ENCODE results near the gene PARM1.

The PARM1 gene

GRCh38 chr4:74930162-74930561, 2.8 kb upstream of the PARM1 start:
- Histone ChIP-seq H3K9ac (ENCODE audit: low read length) (no peak overlapping the region), H3K27me3 (ENCODE audit: low read length) (no peaks in the 10 kb centered on the region), H3K79me2 (ENCODE audit: insufficient read depth, low read length) (peaks cover 19% of the 10 kb centered on the region), H4K20me1 (ENCODE audit: low read depth, low read length) (no peaks in the 10 kb centered on the region), H2AFZ (ENCODE audit: low read depth, low read length, severe bottlenecking) (no peak overlapping the region), H3K9me2 (replicated peaks; ENCODE audit: insufficient read depth, low read length) (no peaks in the 10 kb centered on the region), H3K4me3 (ENCODE audit: insufficient read depth, low read length, poor library complexity, severe bottlenecking) (no peak overlapping the region), H3K27ac (ENCODE audit: low read depth, low read length) (no peak overlapping the region), H3F3A (ENCODE audit: insufficient read depth) (0 out of 2 replicates have a peak, but pooled peaks cover 2% of the 10 kb centered on the region), H3K4me2 (ENCODE audit: low read depth, low read length, poor library complexity, severe bottlenecking) (peak overlapping the region; percentile 28), H3K36me3 (ENCODE audit: low read length) (no peaks in the 10 kb centered on the region), H3K9me3 (ENCODE audit: insufficient read depth, low read length) (no peaks in the 10 kb centered on the region)
- TF ChIP-seq, protein P1, sequence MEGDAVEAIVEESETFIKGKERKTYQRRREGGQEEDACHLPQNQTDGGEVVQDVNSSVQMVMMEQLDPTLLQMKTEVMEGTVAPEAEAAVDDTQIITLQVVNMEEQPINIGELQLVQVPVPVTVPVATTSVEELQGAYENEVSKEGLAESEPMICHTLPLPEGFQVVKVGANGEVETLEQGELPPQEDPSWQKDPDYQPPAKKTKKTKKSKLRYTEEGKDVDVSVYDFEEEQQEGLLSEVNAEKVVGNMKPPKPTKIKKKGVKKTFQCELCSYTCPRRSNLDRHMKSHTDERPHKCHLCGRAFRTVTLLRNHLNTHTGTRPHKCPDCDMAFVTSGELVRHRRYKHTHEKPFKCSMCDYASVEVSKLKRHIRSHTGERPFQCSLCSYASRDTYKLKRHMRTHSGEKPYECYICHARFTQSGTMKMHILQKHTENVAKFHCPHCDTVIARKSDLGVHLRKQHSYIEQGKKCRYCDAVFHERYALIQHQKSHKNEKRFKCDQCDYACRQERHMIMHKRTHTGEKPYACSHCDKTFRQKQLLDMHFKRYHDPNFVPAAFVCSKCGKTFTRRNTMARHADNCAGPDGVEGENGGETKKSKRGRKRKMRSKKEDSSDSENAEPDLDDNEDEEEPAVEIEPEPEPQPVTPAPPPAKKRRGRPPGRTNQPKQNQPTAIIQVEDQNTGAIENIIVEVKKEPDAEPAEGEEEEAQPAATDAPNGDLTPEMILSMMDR (IDR thresholded peaks at IDR 0.05; ENCODE audit: insufficient read depth, low read length, poor library complexity, severe bottlenecking), result no peak
- TF ChIP-seq EZH2phosphoT487 (conservative IDR thresholded peaks at IDR 0.05; ENCODE audit: low read length), result no peak

DNA sequence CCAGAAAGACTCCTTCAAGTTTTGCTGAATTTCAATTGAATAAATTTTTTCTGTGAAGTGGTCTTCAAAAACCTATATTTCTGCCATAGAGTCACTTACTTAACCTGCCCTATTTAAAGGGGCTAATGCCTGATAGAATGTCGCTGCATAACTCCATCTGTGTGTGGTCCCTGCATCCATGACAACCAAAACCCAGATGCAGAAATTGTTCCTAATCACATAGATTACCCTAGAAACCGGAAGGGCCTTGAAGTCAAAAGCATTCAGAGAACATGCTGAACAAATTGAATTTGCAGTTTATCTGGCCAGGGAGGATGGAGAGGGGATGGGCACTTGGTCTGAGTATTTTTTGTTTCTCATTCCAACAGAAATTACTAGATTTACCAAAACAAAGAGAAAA, 1.5 kb upstream of the PARM1 start:
- Histone ChIP-seq H3K36me3 (ENCODE audit: low read length) (no peaks in the 10 kb centered on the region), H3K9me2 (replicated peaks; ENCODE audit: insufficient read depth, low read length) (no peaks in the 10 kb centered on the region), H4K20me1 (ENCODE audit: low read depth, low read length) (no peaks in the 10 kb centered on the region), H3K27me3 (ENCODE audit: low read length) (no peaks in the 10 kb centered on the region), H3K4me2 (ENCODE audit: low read depth, low read length, poor library complexity, severe bottlenecking) (no peak overlapping the region), H3K4me3 (ENCODE audit: insufficient read depth, low read length, poor library complexity, severe bottlenecking) (no peak overlapping the region), H3K79me2 (ENCODE audit: insufficient read depth, low read length) (peaks cover 29% of the 10 kb centered on the region), H3F3A (ENCODE audit: insufficient read depth) (0 out of 2 replicates have a peak, but pooled peaks cover 2% of the 10 kb centered on the region), H3K27ac (ENCODE audit: low read depth, low read length) (no peak overlapping the region), H3K9ac (ENCODE audit: low read length) (no peak overlapping the region), H3K9me3 (ENCODE audit: insufficient read depth, low read length) (no peaks in the 10 kb centered on the region), H2AFZ (ENCODE audit: low read depth, low read length, severe bottlenecking) (no peak overlapping the region)
- no peak for TF ChIP-seq EZH2phosphoT487 (conservative IDR thresholded peaks at IDR 0.05; ENCODE audit: low read length)
- TF ChIP-seq, protein P1 (IDR thresholded peaks at IDR 0.05; ENCODE audit: insufficient read depth, low read length, poor library complexity, severe bottlenecking), result no peak

DNA sequence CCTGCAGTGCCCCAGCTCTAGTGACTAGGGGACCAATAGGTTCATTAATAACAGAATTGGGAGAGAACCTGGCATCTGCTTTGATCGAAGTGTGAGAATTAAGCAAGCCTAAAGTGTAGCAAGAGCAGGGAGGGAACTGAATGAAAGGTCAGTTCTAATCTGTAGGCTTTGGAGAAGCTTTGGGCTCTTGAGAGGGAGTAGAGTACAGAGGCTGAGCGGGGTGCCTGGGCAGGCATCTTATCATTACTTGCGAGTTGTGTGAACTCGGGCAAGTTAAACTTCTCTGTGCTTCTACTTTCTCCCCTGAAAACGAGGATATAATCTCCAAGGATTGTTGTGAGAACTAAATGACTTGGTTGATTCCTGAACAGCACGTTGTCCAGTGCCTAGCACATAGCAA, 906 bp upstream of the PARM1 start:
- no peak for TF ChIP-seq EZH2phosphoT487 (conservative IDR thresholded peaks at IDR 0.05; ENCODE audit: low read length)
- TF ChIP-seq, protein P1 (IDR thresholded peaks at IDR 0.05; ENCODE audit: insufficient read depth, low read length, poor library complexity, severe bottlenecking), result no peak
- Histone ChIP-seq H2AFZ (ENCODE audit: low read depth, low read length, severe bottlenecking) (no peak overlapping the region), H3K9me3 (ENCODE audit: insufficient read depth, low read length) (no peaks in the 10 kb centered on the region), H3K4me2 (ENCODE audit: low read depth, low read length, poor library complexity, severe bottlenecking) (no peak overlapping the region), H3F3A (ENCODE audit: insufficient read depth) (0 out of 2 replicates have a peak, but pooled peaks cover 2% of the 10 kb centered on the region), H3K36me3 (ENCODE audit: low read length) (no peaks in the 10 kb centered on the region), H3K27me3 (ENCODE audit: low read length) (no peaks in the 10 kb centered on the region), H3K9ac (ENCODE audit: low read length) (no peak overlapping the region), H3K27ac (ENCODE audit: low read depth, low read length) (no peak overlapping the region), H3K4me3 (ENCODE audit: insufficient read depth, low read length, poor library complexity, severe bottlenecking) (no peak overlapping the region), H4K20me1 (ENCODE audit: low read depth, low read length) (no peaks in the 10 kb centered on the region), H3K9me2 (replicated peaks; ENCODE audit: insufficient read depth, low read length) (no peaks in the 10 kb centered on the region), H3K79me2 (ENCODE audit: insufficient read depth, low read length) (peaks cover 35% of the 10 kb centered on the region)

Data from SU-DHL-6 (cell line).